Activated CD4-positive, alpha-beta T cell treated with anti-CD3 and anti-CD28 coated beads, Interleukin-2, amount 50 U/mL, for 4 hours (primary cell): ENCODE measurements around the gene MACROD2.

Experiments
- DNase-seq, 2 experiments: peaks; one replicate each; pipeline ENCODE4 v3.0.0-alpha.2; 2020

MACROD2 gene

GRCh38 chr20:14932040-14932439 is 936.7 kb downstream of the MACROD2 start:
- DNase-seq = no peak

DNA sequence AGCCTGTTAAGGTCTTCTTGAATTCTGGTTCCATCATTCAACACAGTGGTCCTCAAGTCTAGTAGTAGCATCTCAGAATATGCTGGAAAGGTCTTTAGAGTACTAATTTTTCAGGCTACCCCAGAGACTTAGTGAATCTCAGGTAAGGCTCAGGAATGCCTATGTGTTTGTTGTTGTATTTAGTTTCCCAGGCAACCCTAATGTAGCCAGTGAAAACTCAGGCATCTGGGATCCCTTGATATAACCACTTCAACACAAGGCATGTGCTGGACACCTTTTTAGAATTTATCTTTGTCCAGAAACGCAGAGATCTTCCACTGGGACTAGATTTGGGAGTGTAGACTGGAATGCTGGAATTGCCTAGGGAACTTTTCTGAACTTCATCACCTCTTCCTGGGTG is 940.0 kb downstream of the MACROD2 start:
- no peak for DNase-seq

GRCh38 chr20:14937021-14937420 is 941.7 kb downstream of the MACROD2 start:
- DNase-seq = no peak

DNA sequence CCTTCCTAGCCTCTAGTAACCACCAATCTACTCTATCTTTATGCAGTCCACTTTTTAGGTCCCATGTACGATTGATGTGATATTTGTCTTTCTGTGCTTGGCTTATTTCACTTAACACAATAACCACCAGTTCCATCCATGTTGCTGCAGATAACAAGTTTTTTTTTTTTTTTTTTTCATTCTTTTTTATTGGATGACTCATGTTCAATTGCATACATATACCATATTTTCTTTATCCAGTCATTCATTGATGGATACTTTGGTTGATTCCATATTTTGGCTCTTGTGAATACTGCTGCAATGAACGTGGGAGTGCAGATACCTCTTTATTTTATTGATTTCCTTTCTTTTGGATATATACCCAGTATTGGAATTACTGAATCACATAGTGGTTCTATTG is 942.5 kb downstream of the MACROD2 start:
- DNase-seq = no peak

DNA sequence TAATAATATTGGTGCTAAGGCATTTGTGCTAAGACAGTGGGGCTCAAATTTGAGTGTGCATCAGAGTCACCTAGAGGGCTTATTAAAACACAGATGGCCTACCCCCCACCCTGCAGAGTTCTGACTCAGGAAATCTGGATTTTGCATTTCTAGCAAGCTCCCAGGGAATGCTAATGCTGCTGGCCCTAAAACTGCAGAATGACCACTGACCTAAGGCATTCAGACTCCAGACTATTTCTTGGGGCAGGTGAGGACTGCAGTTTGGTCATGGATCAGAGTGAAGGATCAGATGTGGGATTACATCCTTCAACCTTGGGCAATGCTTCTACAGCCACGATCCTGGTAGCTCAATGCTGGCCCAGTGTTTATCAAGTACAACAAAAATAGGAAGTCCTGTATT is 952.2 kb downstream of the MACROD2 start:
- no peak for DNase-seq

DNA sequence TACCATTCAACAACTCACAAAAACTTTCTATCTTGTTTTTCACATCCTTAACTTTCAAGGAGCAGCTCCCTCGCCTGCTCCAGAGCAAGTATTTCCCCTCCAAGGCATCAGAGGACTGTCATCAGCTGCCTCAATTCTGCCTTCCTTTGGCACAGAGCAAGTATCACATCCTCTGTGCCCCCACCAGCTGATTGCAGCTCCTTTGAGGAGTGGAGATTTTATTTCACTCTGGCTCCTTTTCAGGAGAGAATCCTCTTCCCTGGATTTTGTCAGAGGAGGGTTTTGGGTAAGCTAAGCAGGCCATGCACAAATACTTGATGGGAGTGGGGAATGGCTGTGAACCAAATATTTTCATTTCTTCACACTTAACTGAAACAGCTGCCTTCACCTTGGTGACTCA is 952.6 kb downstream of the MACROD2 start:
- no peak for DNase-seq

DNA sequence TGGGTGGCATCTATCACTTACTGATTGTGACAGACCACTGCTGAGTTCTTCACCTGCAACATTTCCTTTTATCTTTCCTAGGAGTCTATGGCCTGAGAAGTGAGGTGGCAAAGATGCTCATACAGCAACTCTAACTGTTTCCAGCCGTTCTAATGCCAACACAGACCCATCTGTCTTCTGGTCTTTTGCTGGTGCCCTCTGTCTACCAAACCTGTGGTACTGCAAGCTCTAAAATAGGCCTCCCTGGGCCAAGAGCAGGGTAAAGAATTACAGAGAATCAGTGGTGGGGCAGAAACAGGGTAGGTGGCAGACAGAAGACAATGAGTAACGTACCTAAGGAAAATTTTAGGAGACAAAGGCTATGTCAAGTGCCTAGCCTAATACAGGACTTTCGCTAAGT is 953.1 kb downstream of the MACROD2 start:
- no peak for DNase-seq

DNA sequence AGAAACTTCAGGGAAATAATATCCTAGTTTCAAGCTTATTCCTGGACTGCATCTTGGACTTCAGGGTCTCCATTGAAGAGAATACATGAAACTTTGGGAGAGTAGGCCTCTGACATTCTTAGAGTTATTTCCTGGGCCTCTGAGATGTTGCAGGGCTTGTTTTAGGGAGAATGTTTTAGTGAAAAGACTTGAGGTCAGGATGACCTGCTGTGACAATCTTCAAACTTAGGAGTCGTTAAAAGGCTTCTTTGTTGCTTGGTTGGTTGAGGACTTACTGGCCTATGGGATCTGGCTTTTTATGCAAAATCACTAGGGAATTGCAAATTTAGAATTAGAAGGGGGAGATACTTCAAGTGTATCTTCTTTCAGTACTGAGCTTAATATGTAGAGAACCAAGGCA is 955.3 kb downstream of the MACROD2 start:
- no peak for DNase-seq

DNA sequence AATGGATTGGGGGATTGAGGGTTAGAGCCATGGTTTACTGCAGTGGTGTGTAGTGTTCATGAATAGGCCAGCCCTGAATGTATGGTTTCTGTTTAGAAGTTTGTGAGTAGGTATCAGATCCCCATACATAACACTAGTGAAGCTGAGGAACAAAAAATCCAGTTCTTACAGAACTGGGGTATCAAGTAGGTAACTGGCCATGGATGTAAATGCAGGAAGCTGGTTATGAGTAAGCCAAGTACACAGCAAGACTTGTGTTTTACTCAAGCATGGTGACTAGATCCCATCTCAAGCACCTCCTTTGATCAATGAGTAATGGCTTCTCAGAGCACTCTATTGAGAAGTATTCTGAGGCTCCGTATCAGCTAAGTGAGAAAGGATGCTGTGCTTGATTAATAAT is 955.8 kb downstream of the MACROD2 start:
- no peak for DNase-seq

- no peak for DNase-seq
Measured at GRCh38 chr20:14951707-14952418, 956.5 kb downstream of the MACROD2 start.

DNA sequence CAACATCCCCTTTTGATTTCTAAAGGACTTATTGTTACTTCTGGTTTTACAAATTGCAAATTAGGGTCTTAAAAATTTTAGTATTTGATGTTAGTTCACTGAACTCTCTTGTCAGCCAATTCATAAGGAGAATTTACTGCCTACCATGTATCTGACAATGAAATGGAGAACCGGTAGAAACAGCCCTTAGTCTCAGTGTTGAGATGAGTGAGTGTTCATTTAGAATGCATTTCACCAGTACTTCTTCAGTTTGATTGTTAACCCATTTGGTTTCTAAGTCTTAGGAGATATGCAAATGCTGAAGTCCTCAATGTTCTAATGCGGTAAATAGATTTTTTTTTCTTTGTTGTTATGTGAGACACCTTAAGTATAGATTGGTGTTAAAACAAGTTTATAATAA is 958.4 kb downstream of the MACROD2 start:
- no peak for DNase-seq

- DNase-seq = no peak
Measured at GRCh38 chr20:14955399-14955798, 960.1 kb downstream of the MACROD2 start.

- DNase-seq = no peak
Measured at GRCh38 chr20:14956026-14956425, 960.7 kb downstream of the MACROD2 start.

- DNase-seq = no peak
Measured at GRCh38 chr20:14956538-14956937, 961.2 kb downstream of the MACROD2 start.

DNA sequence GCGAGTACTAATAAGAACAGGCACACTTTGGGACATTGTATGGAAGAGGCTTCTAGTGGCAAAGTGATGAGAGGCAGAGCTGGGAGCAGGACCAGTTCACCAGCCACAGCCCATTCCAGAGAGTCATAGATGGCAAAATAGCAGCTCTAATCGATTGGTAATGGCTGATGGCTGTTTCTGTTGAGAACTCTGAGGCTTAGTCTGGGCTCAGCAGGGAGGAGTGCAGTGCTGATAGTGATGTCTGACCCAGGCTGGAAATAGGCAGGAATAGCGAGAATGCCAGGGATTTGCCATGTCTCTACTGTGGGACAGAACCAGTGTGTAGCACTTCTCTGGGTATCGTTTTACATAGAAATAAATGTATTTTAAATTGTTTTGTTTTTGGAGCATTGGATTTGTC is 962.1 kb downstream of the MACROD2 start:
- no peak for DNase-seq

DNA sequence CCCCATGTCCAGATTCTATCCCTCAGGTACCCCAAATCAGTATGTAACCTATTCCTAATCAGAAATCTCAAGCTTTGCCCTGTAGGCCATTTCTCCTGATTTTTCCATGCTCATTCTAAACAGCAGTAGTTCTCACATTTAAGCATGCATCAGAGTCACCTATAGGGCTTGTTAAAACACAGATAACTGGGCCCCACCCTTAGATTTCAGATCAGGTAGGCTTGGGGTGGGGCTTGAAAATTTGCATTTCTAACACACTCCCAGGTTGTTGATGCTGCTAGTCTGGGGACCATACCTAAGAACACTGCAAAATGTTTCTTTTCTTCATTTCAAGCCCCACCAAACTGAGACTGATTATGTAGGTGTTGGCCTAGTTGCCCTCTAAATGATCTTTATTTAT is 963.3 kb downstream of the MACROD2 start:
- no peak for DNase-seq

GRCh38 chr20:14959506-14960475 is 964.5 kb downstream of the MACROD2 start:
- DNase-seq = no peak

- no peak for DNase-seq
Measured at GRCh38 chr20:14960831-14961230, 965.5 kb downstream of the MACROD2 start.

DNA sequence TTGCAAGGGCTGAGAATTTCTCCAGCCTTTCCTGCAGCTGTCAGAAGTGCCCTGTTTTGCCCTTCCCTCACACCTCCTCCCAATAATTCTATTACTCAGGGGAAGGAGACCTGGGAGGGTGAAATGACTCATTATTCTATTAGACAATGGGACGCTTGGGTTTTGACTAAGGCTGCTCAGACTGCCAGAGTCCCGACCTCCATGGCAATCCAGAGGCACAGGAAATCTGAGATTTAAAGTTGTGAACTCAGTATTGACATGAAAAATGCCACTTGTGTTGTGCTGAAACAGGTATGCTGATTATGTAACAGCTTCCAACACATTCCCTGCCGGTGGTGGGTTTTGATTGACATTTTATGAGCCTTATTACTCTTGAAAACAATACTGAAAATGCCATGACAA is 967.9 kb downstream of the MACROD2 start:
- no peak for DNase-seq

DNA sequence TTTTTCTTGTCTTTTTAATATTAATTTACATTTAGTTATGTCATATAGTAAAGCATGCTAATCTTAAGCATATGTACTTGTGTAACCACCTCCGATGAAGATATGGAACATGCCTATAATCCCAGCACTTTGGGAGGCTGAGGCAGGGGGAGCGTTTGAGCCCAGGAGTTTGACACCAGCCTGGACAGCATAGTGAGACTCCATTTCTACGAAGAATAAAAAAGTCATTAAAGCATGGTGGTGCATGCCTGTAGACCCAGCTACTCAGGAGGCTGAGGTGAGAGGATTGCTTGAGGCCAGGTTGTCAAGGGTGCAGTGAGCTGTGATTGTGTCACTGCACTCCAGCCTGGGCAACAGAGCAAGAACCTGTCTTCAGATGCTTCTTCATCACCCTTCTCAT is 970.9 kb downstream of the MACROD2 start:
- no peak for DNase-seq

DNA sequence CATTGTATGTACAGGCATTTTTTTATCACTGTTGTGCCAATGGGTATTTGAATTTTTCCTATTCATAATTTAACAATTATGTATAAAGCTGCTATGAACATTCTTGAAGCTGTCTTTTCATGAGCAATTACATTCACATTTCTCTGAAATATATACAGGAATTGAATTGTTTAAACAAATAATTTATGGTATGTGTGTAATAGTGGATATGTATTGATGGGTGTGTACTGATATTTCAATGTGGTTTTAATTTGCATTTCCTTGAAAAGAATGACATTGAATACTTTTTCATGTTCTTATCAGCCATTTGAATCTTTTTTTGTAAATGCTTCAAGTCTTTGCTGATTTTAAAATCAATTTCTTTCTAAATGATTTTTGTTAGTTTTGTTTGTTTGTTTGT is 971.5 kb downstream of the MACROD2 start:
- no peak for DNase-seq

- no peak for DNase-seq
Measured at GRCh38 chr20:14972256-14972655, 976.9 kb downstream of the MACROD2 start.

- no peak for DNase-seq
Measured at GRCh38 chr20:14972690-14973089, 977.4 kb downstream of the MACROD2 start.

DNA sequence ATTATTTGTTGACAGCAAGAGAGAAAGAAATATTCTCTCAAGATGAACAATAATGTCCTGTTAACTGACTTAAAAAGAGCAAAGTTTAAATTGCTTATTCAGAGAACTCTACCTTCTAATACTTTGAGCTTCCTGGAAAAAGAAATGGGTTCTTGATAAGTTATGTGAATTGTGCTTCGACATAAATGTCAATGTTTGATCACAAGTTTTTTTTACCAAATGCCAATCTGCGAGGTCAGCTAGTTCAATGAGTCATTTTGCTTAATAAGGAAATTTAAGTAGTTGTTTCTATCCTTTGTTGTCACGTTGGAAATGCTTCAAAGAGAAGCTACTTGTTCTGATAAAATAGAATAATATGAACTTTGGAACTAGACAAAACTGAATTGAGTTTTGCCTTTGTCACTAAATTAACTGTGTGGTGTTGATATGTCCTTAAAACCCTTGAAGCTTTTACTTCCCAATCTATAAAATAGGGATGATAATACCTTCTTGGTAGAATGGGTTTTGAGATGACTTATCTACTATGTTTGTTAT is 984.2 kb downstream of the MACROD2 start:
- DNase-seq = no peak
